ENCODE measurements around the gene ADA. TPM values are rescaled to one million over a fixed set of nuclear protein-coding genes. Genes with fewer than 3 reads are reported as not detected.

Gene ADA
- total RNA-seq, 1 donor from 2014 or later = 7.7 TPM

DNA sequence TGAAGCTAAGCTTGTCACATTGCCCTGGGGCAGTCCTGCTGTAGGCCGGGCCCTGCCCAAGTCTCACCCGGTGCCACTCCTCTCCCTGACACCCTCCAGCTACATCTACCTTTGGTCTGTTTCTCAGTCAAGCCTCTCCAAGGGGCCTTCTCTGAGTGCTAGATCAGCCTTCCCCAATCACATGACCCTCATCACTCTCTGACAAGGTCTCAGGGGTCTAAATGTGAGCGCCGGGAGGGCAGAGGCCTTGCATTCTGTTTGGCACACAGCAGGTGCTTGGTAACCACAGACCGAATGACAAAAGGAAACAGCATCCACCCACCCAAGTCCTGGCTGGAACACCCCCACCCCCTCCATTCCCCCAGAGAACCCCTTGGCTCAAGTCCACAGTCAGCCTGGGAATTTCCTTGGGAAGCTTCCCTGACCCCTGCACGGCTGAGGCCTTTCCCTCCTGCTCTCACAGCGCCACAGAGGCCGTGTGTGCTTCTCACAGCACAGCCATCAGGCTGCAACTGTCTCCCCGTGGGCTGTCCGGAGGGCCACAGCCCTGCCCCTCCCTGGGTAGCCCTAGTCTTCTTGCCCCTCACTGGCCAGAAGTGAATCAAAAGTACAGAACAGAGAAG, 36.2 kb downstream of the ADA start:
- DNase-seq (no peak), ATAC-seq (peak; percentile 4 to 8)
- Histone ChIP-seq H3K36me3 (peaks cover 72% of the 10 kb centered on the region), H3K4me1 (peaks cover 40% of the 10 kb centered on the region), H3K4me3 (no peak overlapping the region), H3K9me3 (no peaks in the 10 kb centered on the region), H3K27ac (peak overlapping the region; percentile 65), H3K27me3 (ENCODE audit: low read depth) (no peaks in the 10 kb centered on the region)
- intact Hi-C loops (cut with DNase I) = loop anchor here (10.0 kb wide), 1 partner anchor 230 kb away; no protein-coding TSS in a partner anchor
- no peak for TF ChIP-seq CTCF (IDR thresholded peaks at IDR 0.05)

DNA sequence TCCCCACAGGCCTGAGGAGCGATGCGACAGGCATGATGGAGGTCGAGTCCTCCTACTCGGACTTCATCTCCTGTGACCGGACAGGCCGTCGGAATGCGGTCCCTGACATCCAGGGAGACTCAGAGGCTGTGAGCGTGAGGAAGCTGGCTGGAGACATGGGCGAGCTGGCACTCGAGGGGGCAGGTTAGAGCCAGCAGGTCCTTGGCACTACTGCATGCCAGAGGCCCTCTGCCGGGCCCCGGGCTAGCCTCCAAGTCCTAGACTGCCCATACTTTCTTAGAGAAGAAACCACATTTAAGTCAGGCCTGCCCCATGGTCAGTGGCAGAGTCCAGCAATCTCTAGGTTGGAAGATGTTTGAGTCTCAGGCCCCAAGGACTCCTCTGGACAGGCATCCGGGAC, 37.0 kb downstream of the ADA start:
- no peak overlapping the region for H3K4me3 ChIP-seq
- H3K27me3 ChIP-seq (ENCODE audit: low read depth) = no peaks in the 10 kb centered on the region
- intact Hi-C loops (cut with DNase I) = loop anchor here (10.0 kb wide), 1 partner anchor 230 kb away; no protein-coding TSS in a partner anchor
- DNase-seq (peak; percentile 39), ATAC-seq (no peak)
- peak overlapping the region; percentile 65 for H3K27ac ChIP-seq
- peaks cover 47% of the 10 kb centered on the region for H3K4me1 ChIP-seq
- peaks cover 64% of the 10 kb centered on the region for H3K36me3 ChIP-seq
- no peaks in the 10 kb centered on the region for H3K9me3 ChIP-seq
- TF ChIP-seq CTCF (IDR thresholded peaks at IDR 0.05) = no peak

GRCh38 chr20:44613575-44613974, 37.9 kb downstream of the ADA start:
- Histone ChIP-seq H3K4me3 (no peak overlapping the region), H3K27me3 (ENCODE audit: low read depth) (no peaks in the 10 kb centered on the region), H3K27ac (no peak overlapping the region), H3K9me3 (no peaks in the 10 kb centered on the region), H3K4me1 (peaks cover 55% of the 10 kb centered on the region), H3K36me3 (peaks cover 55% of the 10 kb centered on the region)
- no peak for TF ChIP-seq CTCF (IDR thresholded peaks at IDR 0.05)
- peak; percentile 6 for DNase-seq
- intact Hi-C loops (cut with DNase I) = loop anchor here (10.0 kb wide), 1 partner anchor 229 kb away; no protein-coding TSS in a partner anchor
- ATAC-seq = no peak

DNA sequence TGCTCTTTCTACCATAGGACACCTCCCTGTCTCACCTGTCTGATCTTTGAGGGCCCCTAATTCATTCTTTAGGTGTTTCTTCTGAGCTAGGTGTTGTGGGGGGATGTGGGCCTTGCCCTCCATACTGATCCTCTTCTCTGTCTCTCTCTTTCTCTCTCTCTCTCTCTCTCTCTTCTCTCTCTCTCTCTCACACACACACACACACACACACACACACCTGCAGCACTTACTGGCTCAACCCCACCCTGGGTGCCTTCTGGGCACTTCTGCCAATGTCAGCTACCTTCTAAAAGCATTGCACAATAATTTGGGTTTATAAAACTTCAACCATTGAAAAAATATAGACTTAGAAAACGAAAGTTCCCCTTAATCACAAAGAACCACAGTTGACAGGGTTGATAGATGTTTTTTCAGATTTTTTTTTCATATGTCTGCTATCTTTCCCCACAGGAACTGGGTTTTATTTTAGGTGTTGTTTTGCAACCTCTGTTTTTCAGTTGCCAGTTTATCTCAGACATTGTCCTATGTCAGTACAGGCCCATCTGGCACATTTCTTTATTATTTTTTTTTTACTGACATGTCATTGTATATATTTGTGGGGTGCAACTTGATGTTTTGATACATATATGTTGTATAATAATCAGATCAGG, 41.1 kb downstream of the ADA start:
- Histone ChIP-seq H3K27ac (peak overlapping the region; percentile 31), H3K4me1 (peaks cover 29% of the 10 kb centered on the region), H3K9me3 (no peaks in the 10 kb centered on the region), H3K27me3 (ENCODE audit: low read depth) (no peaks in the 10 kb centered on the region), H3K36me3 (peaks cover 23% of the 10 kb centered on the region), H3K4me3 (no peak overlapping the region)
- intact Hi-C loops (cut with DNase I) = loop anchor here (10.0 kb wide), 1 partner anchor 226 kb away; no protein-coding TSS in a partner anchor
- TF ChIP-seq CTCF (IDR thresholded peaks at IDR 0.05) = no peak
- ATAC-seq (peak; percentile 3 to 5), DNase-seq (no peak)

DNA sequence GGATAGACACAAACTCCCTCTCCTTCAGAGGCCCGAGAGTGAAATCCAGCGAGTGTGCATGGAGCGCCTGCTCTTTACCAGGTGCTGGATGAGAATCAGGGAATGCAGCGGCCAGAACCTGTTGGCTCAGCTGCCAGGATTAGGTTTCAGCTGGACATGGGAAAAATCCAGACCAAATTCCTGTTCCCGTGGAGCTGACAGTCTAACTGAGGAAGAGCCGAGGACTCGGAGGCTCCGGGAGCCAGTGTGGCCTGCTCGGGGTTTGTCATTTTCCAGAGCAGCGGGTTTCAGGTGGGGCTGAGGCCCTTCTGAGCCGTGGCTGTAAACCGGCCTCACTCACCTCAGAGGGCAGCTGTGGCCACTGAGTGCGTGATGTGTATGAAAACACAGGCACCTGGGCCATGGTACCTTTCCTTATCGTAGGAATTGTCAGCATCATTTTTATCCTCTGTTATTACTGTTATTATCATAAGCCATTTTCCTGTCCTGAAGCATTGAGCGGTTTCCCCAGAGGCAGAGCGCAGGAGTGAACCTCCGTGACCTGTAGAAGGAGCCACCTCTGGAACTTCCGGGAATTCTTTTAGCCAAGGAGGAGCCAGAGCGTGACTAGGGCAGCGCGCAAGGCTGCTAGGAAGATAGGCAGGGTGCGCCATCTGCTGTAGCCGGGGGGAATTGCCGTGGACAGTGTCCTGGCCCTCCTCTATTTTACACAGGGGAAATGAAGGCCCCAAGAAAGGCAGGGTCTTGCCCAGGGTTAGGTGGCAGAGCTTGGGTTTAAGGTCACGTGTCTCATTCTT, 41.8 kb downstream of the ADA start:
- peak; percentile 98 for TF ChIP-seq CTCF (IDR thresholded peaks at IDR 0.05)
- H3K9me3 ChIP-seq = no peaks in the 10 kb centered on the region
- peak; percentile 91 for DNase-seq
- H3K4me1 ChIP-seq = peaks cover 22% of the 10 kb centered on the region
- H3K36me3 ChIP-seq = peaks cover 16% of the 10 kb centered on the region
- ATAC-seq = peak; percentile 98
- peak overlapping the region; percentile 77 for H3K27ac ChIP-seq
- intact Hi-C loops (cut with DNase I) = loop anchor here (10.0 kb wide), 1 partner anchor 225 kb away; no protein-coding TSS in a partner anchor
- peak overlapping the region; percentile 31 for H3K4me3 ChIP-seq
- no peaks in the 10 kb centered on the region for H3K27me3 ChIP-seq (ENCODE audit: low read depth)

Data from lower lobe of right lung (tissue), 2 donors.